SK-N-SH (cell line): ENCODE results near the gene KAT2A. TPM values are rescaled to one million over a fixed set of nuclear protein-coding genes. Genes with fewer than 3 reads are reported as not detected.

Experiments used
- CTCF ChIA-PET: fragments of 300-600, 350-600 bp; formaldehyde crosslinking; extraction: SDS; loops from one replicate; lab custom pipeline; 2021; lab: Yijun Ruan, JAX
- POLR2A ChIA-PET: fragments of 350-600 bp; sonication (Branson Sonifier 250); formaldehyde crosslinking; extraction: SDS; loops from one replicate; lab custom pipeline; 2020; ENCODE audit warnings: antibody characterized with exemption, inconsistent platforms; lab: Yijun Ruan, JAX
- DNase-seq: peaks from one replicate; pipeline ENCODE4 v3.0.0; 2012
- H2AFZ ChIP-seq: fragments of 200-600 bp; sonication (generic); 2 replicates; pipeline ENCODE4 v1.8.1; 2016; ENCODE audit warnings: antibody characterized with exemption, mild to moderate bottlenecking, low read depth
- H3F3A ChIP-seq: fragments of 200-600 bp; sonication (generic); replicated peaks from 2 replicates; pipeline ENCODE3; 2016; ENCODE audit warnings: antibody characterized with exemption, mild to moderate bottlenecking; ENCODE audit not compliant: insufficient read depth
- H3K27ac ChIP-seq, 2 experiments: fragments of 200-500 bp in 1 of 2; fragments of 200-600 bp in 1 of 2; sonication (Bioruptor generic) in 1 of 2; sonication (generic), shearing (Covaris generic) in 1 of 2; 2 replicates each; pipeline versions ENCODE4 v1.5.1 to v1.6.1; 2014 to 2016; ENCODE audit warnings: low read depth in 2 of 2, inconsistent platforms in 1 of 2, low read length in 1 of 2, mild to moderate bottlenecking in 1 of 2, mixed read lengths in 1 of 2
- H3K27me3 ChIP-seq: fragments of 200-600 bp; sonication (generic), shearing (Covaris generic); 2 replicates; pipeline ENCODE4 v1.6.1; 2016; ENCODE audit warnings: mixed run types; ENCODE audit not compliant: insufficient read depth
- H3K36me3 ChIP-seq, 2 experiments: fragments of 200-500 bp in 1 of 2; fragments of 200-600 bp in 1 of 2; sonication (Bioruptor generic) in 1 of 2; sonication (generic) in 1 of 2; replicated peaks in 1 of 2; 2 replicates each; pipeline versions ENCODE3 to v1.5.1; 2014 to 2016; ENCODE audit warnings: low read length in 1 of 2, mild to moderate bottlenecking in 1 of 2; ENCODE audit not compliant: insufficient read depth in 2 of 2, control insufficient read depth in 1 of 2
- H3K4me1 ChIP-seq, 2 experiments: fragments of 200-500 bp in 1 of 2; fragments of 200-600 bp in 1 of 2; sonication (Bioruptor generic) in 1 of 2; sonication (generic), shearing (Covaris generic) in 1 of 2; 2 replicates each; pipeline versions ENCODE4 v1.5.1 to v1.6.1; 2014 to 2016; ENCODE audit warnings: low read depth in 1 of 2, low read length in 1 of 2, mixed run types in 1 of 2; ENCODE audit not compliant: insufficient read depth in 2 of 2, control insufficient read depth in 1 of 2
- H3K4me2 ChIP-seq: fragments of 200-600 bp; sonication (generic), shearing (Covaris generic); 2 replicates; pipeline ENCODE4 v1.6.1; 2017; ENCODE audit warnings: mixed run types
- H3K4me3 ChIP-seq, 2 experiments: fragments of 200-500 bp in 1 of 2; fragments of 200-600 bp in 1 of 2; sonication (Bioruptor generic) in 1 of 2; sonication (generic), shearing (Covaris generic) in 1 of 2; 2 replicates each; pipeline versions ENCODE4 v1.5.1 to v1.8.1; 2014 to 2016; ENCODE audit warnings: low read depth in 2 of 2, inconsistent platforms in 1 of 2, low read length in 1 of 2, mild to moderate bottlenecking in 1 of 2, mixed read lengths in 1 of 2, moderate library complexity in 1 of 2
- H3K79me2 ChIP-seq: fragments of 200-600 bp; sonication (generic); 2 replicates; pipeline ENCODE4 v1.8.1; 2017; ENCODE audit warnings: mild to moderate bottlenecking; ENCODE audit not compliant: insufficient read depth
- H3K9ac ChIP-seq: fragments of 200-600 bp; sonication (generic); 2 replicates; pipeline ENCODE4 v1.6.1; 2017; ENCODE audit warnings: mixed run types
- H3K9me2 ChIP-seq: fragments of 200-600 bp; sonication (generic); 2 replicates; pipeline ENCODE4 v1.6.1; 2017; ENCODE audit warnings: mixed run types
- H3K9me3 ChIP-seq: fragments of 200-600 bp; sonication (generic); 2 replicates; pipeline ENCODE4 v1.6.1; 2017; ENCODE audit warnings: mixed run types, mild to moderate bottlenecking, moderate library complexity
- H4K20me1 ChIP-seq: fragments of 200-600 bp; sonication (generic); 2 replicates; pipeline ENCODE4 v1.6.1; 2017; ENCODE audit warnings: mild to moderate bottlenecking, mixed run types; ENCODE audit not compliant: insufficient read depth
- CHD2 ChIP-seq: fragments of 150-350 bp; IDR thresholded peaks from 2 replicates; pipeline ENCODE4 v1.6.1; 2018; ENCODE audit warnings: low read length; ENCODE audit not compliant: partially characterized antibody
- CTCF ChIP-seq: fragments of 200-600 bp; sonication (generic); IDR thresholded peaks from 2 replicates; pipeline ENCODE4 v1.6.1; 2017; ENCODE audit warnings: antibody characterized with exemption, mild to moderate bottlenecking, moderate library complexity
- EP300 ChIP-seq, 2 experiments: IDR thresholded peaks; 2 replicates each; pipeline versions ENCODE4 v1.4.0 to v1.6.1; 2012; ENCODE audit warnings: borderline replicate concordance in 1 of 2, low read depth in 1 of 2, low read length in 1 of 2
- EZH2phosphoT487 ChIP-seq: fragments of 200-600 bp; sonication (generic); IDR thresholded peaks from 2 replicates; pipeline ENCODE4 v1.6.1; 2017; ENCODE audit warnings: low read depth, mixed run types, mild to moderate bottlenecking, antibody characterized with exemption, moderate library complexity, borderline replicate concordance
- JUND ChIP-seq: IDR thresholded peaks from 2 replicates; pipeline ENCODE4 v1.4.0; 2012
- MAX ChIP-seq: IDR thresholded peaks from 2 replicates; pipeline ENCODE4 v1.4.0; 2012; ENCODE audit warnings: low read depth
- MEF2A ChIP-seq: IDR thresholded peaks from 2 replicates; pipeline ENCODE4 v1.4.0; 2012; ENCODE audit warnings: low read depth, borderline replicate concordance
- MXI1 ChIP-seq: IDR thresholded peaks from 2 replicates; pipeline ENCODE4 v1.6.1; 2012; ENCODE audit warnings: mild to moderate bottlenecking, low read depth, low read length, improper control_type of control experiment
- NFIC ChIP-seq: IDR thresholded peaks from 2 replicates; pipeline ENCODE4 v1.4.0; 2012; ENCODE audit warnings: borderline replicate concordance
- NRF1 ChIP-seq: IDR thresholded peaks from 2 replicates; pipeline ENCODE4 v1.6.1; 2012; ENCODE audit warnings: low read depth, mild to moderate bottlenecking, low read length
- RFX5 ChIP-seq: IDR thresholded peaks from 2 replicates; pipeline ENCODE4 v1.6.1; 2012; ENCODE audit warnings: mild to moderate bottlenecking, improper control_type of control experiment, low read length
- SMC3 ChIP-seq: IDR thresholded peaks from 2 replicates; pipeline ENCODE4 v1.6.1; 2012; ENCODE audit warnings: low read depth, low read length, improper control_type of control experiment
- TAF1 ChIP-seq: IDR thresholded peaks from 2 replicates; pipeline ENCODE4 v1.6.1; 2012; ENCODE audit warnings: low read depth, mild to moderate bottlenecking, low read length, moderate library complexity, borderline replicate concordance
- TCF12 ChIP-seq: IDR thresholded peaks from 2 replicates; pipeline ENCODE4 v1.4.0; 2012
- TEAD4 ChIP-seq: IDR thresholded peaks from 2 replicates; pipeline ENCODE4 v1.4.0; 2012; ENCODE audit warnings: mild to moderate bottlenecking, borderline replicate concordance; ENCODE audit not compliant: insufficient read depth
- USF1 ChIP-seq: IDR thresholded peaks from 2 replicates; pipeline ENCODE4 v1.4.0; 2012; ENCODE audit warnings: low read depth, borderline replicate concordance
- WGBS: methylation state at CpG from one replicate; pipeline ENCODE4 v1.1.6; 2017; ENCODE audit warnings: low lambda C conversion rate; 5-methylcytosine and 5-hydroxymethylcytosine counted together
- polyA plus RNA-seq, 3 experiments: library from polyadenylated mRNA; depleted of rRNA; stranded (reverse); fragments of >200 nt; gene quantifications; 2 replicates each; pipeline ENCODE4 v1.2.3, GENCODE V29; 2012
- TF ChIP-seq, protein P1 (sequence below): IDR thresholded peaks from 2 replicates; pipeline ENCODE4; 2012

The KAT2A gene
- polyA plus RNA-seq, 1 of the 3 experiments (the other 2 are of a cell fraction) = 45.1 TPM

GRCh38 chr17:42112552-42113176, 8.5 kb downstream of the KAT2A start, which contains the start of gene DHX58 (continued):
- TF ChIP-seq, protein P1, sequence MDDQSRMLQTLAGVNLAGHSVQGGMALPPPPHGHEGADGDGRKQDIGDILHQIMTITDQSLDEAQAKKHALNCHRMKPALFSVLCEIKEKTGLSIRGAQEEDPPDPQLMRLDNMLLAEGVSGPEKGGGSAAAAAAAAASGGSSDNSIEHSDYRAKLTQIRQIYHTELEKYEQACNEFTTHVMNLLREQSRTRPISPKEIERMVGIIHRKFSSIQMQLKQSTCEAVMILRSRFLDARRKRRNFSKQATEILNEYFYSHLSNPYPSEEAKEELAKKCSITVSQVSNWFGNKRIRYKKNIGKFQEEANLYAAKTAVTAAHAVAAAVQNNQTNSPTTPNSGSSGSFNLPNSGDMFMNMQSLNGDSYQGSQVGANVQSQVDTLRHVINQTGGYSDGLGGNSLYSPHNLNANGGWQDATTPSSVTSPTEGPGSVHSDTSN = no peak
- TF ChIP-seq USF1 (no peak), EP300 (IDR thresholded peaks at IDR 0.05; ENCODE audit: borderline replicate concordance in 1 of 2, low read depth in 1 of 2, low read length in 1 of 2) (no peak), TCF12 (no peak), CTCF (no peak), NFIC (no peak), MAX (no peak), MXI1 (no peak), SMC3 (no peak)

DNA sequence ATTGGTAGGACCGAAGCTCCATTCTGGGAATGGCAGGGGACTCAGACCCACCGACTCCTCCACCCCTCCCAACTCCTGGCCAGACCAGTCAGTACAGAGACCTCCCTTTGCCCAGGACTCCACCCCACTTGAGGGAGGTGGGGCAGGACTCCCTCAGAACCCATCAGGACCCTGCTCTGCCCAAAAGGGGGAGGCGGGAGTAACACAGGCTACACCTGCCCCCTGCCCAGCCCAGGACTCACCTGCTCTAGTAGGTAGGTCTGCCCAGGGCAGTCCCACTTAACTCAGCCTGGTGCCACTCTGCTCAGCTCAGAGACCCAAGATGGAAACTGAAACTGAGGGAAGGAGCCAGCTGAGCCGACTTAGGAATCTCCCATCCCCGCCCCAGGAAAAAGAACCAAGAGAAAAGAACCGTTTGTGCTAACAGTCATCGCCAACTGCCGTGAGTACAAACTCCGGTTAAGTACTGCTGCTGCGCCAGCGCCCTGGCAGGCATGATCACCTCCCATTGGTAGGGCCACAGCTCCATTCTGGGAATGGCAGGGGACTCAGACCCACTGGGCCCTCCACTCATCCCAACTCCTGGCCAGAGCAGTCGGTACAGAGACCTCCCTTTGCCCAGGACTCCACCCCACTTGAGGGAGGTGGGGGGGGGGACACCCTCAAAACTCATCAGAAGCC, 9.2 kb downstream of the KAT2A start:
- H3K9me2 ChIP-seq = no peaks in the 10 kb centered on the region
- no peak for DNase-seq
- CTCF ChIA-PET = interaction anchor here (1.5 to 29.9 kb wide), 6 partner anchors 9 to 152 kb away, joined by 3 to 496 read pairs (median 9); partner anchors contain the start of genes DNAJC7, KAT2A and NKIRAS2
- no peaks in the 10 kb centered on the region for H3K79me2 ChIP-seq
- H3K9me3 ChIP-seq = no peaks in the 10 kb centered on the region
- no peaks in the 10 kb centered on the region for H3F3A ChIP-seq
- POLR2A ChIA-PET = no interaction called here
- WGBS = 87% methylated on average over 5 of the region's 12 CpGs
- peaks cover 5 to 24% of the 10 kb centered on the region in 2 experiments for H3K36me3 ChIP-seq
- H3K27me3 ChIP-seq = no peaks in the 10 kb centered on the region
- peaks cover 0 to 11% of the 10 kb centered on the region in 2 experiments; a peak in 1 of 4 replicates for H3K4me1 ChIP-seq
- no peak overlapping the region for H3K27ac ChIP-seq
- no peak overlapping the region for H3K4me2 ChIP-seq
- H4K20me1 ChIP-seq = no peaks in the 10 kb centered on the region
- no peak overlapping the region for H2AFZ ChIP-seq
- H3K9ac ChIP-seq = no peak overlapping the region
- H3K4me3 ChIP-seq = no peak overlapping the region
- no peak for TF ChIP-seq EZH2phosphoT487
- no peak for TF ChIP-seq USF1
- no peak for TF ChIP-seq RFX5
- TF ChIP-seq MAX = no peak
- no peak for TF ChIP-seq JUND
- TF ChIP-seq, protein P1 = no peak
- no peak for TF ChIP-seq CTCF
- no peak for TF ChIP-seq NRF1
- TF ChIP-seq CHD2 = no peak
- no peak for TF ChIP-seq MEF2A
- TF ChIP-seq TEAD4 = no peak
- TF ChIP-seq TAF1 = no peak
